ENCODE results near the gene ARHGAP15.

The ARHGAP15 gene

GRCh38 chr2:143726151-143726845, 597.1 kb downstream of the ARHGAP15 start:
- no peak for DNase-seq (ENCODE audit: low spot score)

GRCh38 chr2:143728498-143728897, 599.3 kb downstream of the ARHGAP15 start:
- no peak for DNase-seq (ENCODE audit: low spot score)

- no peak for DNase-seq (ENCODE audit: low spot score)
Observed at GRCh38 chr2:143729296-143729814, 600.1 kb downstream of the ARHGAP15 start.

DNA sequence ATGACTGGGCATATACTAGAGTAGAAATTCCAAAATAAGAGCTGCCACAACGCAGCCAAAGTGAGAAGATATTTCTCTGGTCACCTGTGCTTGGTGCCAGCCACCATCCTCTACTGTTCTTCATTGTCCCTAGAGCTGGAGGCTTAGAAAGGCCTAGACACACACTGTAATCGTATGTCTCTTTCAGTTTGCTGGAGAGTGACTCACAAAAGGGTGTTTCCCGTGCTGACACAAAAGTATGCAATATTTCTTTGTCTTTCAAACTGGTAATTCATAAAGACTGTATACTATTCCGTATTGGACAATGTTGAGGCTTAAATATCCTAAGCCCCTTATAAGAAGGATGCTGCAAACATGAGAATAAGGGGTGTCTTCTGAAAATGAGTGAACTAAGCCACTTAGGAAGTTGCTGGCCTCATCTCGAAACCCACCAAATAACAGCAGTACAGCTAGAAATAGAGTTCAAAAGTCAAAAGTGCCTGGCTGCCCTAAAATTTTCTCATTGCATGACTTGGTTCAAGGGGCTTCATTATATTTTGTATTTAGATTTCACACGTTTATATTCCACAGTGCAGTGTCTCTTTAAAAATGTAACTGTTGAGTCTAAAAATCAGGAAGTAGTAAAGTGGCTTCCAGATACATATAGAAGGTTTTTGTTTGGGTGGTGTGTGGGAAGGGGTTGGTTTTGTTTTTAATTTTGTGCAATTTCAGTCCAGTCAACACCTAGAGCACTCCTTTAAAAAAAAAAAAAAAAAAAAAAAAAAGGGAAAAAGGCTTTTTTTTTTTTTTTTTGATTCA, 601.1 kb downstream of the ARHGAP15 start:
- DNase-seq (ENCODE audit: low spot score): peak; percentile 27

DNA sequence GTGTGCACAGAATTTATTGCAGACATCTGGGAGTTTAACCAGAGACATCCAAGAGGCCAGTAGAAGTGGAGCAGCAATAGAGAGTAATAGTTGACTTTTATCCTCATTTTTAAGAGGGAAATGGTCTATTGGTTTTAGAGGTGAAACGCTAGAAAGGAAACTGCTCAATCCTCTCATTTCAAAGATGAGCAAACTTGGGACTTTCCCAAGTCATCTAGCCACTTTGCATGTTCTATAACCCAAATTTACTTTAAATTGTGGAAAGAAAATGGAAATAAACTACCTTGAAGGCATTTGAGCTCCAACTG, 601.7 kb downstream of the ARHGAP15 start:
- peak; percentile 39 for DNase-seq (ENCODE audit: low spot score)

DNA sequence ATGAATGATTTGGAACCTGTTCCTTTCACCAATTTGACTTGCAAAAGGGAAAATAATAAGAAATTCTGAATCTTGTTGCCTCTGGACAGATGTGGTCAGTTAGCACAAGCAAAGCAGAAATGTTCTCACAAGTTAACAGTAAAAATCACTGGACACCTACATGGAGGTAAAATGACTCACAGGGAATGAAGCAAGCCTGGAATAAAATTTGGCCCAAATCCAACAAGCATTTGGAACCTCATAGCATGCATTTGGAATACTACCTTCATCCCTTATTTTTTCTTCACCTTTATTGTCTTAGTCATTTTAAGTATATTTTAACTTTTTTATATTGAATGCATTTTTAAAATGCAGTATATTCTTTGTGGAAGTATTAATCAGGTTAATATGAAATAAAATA, 602.9 kb downstream of the ARHGAP15 start:
- no peak for DNase-seq (ENCODE audit: low spot score)

GRCh38 chr2:143732871-143733270, 603.7 kb downstream of the ARHGAP15 start:
- DNase-seq (ENCODE audit: low spot score): no peak

DNA sequence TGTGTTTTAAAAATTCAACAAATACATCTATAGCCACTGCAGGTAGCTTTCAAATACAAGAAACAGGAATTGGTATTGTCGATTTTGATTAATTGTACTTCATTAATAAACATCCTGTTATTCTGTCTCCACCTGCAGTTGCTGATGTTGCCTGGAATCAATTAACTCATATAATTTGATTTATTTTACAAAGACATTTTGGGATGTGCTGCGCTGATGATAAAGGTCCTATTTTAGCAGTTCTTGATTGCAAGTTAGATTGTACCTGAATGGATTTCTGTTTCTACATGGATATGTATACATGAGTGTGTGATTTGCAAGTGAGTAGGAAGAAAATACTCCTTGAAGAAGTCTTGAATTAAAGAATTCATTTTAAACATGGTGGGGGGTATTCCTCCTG, 605.3 kb downstream of the ARHGAP15 start:
- no peak for DNase-seq (ENCODE audit: low spot score)

GRCh38 chr2:143736904-143737303, 607.7 kb downstream of the ARHGAP15 start:
- DNase-seq (ENCODE audit: low spot score): no peak

GRCh38 chr2:143740431-143740830, 611.2 kb downstream of the ARHGAP15 start:
- DNase-seq (ENCODE audit: low spot score): no peak

GRCh38 chr2:143741205-143741604, 612.0 kb downstream of the ARHGAP15 start:
- DNase-seq (ENCODE audit: low spot score): no peak

GRCh38 chr2:143742581-143742980, 613.4 kb downstream of the ARHGAP15 start:
- DNase-seq (ENCODE audit: low spot score): peak; percentile 47

- no peak for DNase-seq (ENCODE audit: low spot score)
Observed at GRCh38 chr2:143744114-143744513, 614.9 kb downstream of the ARHGAP15 start.

- no peak for DNase-seq (ENCODE audit: low spot score)
Observed at GRCh38 chr2:143745060-143745459, 615.8 kb downstream of the ARHGAP15 start.

GRCh38 chr2:143754742-143755141, 625.5 kb downstream of the ARHGAP15 start:
- no peak for DNase-seq (ENCODE audit: low spot score)

- no peak for DNase-seq (ENCODE audit: low spot score)
Observed at GRCh38 chr2:143758629-143759330, 629.6 kb downstream of the ARHGAP15 start.

DNA sequence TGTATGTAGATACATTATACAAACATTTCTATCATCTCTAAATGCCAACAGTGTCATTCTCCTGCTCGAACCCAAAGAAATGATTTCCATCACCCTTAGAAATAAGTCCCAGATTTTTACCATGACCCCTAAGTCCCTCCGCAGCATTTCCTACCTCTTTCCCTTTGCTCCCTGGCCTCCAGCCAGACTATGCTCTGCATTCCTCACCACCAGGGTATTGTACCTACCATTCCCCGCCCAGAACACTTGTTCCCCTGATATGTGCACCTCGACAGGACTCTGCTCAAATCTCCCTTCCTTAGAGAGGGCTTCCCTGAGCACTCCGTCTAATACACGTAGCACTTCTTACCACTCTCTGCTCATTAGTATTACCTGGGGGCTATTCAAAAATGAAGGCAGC, 630.2 kb downstream of the ARHGAP15 start:
- DNase-seq (ENCODE audit: low spot score): no peak

GRCh38 chr2:143762176-143762928, 633.1 kb downstream of the ARHGAP15 start:
- no peak for DNase-seq (ENCODE audit: low spot score)

DNA sequence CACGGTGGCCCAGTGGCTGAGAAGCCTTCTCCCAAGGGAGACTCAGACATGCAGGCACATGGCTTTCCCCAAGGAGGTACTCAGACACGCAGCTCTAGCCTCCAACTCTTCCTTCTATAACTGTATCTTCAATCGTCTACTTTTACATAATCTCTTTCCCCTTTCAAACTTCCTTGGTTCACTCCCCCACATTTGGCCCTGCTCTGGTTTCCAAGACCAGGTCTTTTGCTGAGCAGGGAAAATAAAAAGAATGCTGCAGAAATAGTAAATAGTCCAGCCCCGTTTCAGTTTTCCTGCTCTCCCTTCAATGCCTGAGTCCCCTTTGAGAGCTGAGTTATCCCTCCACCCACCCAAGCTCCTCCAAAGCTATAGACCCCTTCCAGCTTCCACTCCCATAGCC, 635.0 kb downstream of the ARHGAP15 start:
- no peak for DNase-seq (ENCODE audit: low spot score)

DNA sequence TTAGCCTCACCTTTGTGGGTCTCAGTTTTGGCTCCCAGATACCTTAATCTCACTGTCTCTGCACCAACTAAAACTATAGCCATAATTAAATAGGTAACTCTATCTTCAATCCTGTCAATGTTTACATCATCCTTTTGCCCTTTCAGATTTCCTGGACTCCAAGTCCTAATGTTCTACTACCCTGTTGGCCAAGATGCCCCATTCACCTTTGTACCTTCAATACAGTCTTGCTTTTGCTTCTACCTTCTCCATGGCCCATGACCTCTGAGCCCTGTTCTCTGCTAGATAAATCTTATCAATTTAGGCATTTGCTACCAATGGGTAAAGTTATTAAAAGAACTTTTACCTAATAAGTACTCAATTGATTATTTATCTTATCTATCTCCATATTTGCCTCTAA, 635.5 kb downstream of the ARHGAP15 start:
- DNase-seq (ENCODE audit: low spot score): no peak

- DNase-seq (ENCODE audit: low spot score): no peak
Observed at GRCh38 chr2:143768991-143769390, 639.8 kb downstream of the ARHGAP15 start.

DNA sequence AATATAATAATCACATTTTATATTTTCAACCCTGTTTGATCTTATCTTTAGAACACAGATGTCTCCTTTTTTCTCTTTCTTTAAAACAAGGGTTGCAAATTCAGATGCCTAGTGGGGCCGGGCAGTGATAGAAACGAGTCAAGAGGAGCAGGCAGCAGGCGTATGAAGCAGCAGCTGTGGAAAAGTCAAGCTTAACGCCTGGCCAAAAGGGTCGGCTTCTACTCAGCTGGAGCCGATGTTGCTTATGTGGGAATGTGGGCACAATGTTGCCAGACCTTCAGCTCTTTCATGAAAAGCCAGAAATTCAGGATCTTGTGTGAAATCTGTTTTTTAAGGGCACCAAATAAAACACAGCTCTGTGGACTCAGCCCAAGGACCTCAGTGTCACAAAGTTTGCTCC, 642.7 kb downstream of the ARHGAP15 start:
- no peak for DNase-seq (ENCODE audit: low spot score)
